PC-3 (cell line): Measurements from ENCODE around the gene EZR. TPM values are rescaled to one million over a fixed set of nuclear protein-coding genes. Genes with fewer than 3 reads are reported as not detected.
"Not testable (repeated sequence)": the region's sequence is repeated elsewhere in the genome, so short reads cannot be mapped to it uniquely, and the experiment has no call there.

Experiments
- ATAC-seq: fragments of 200-7000 bp; cut with Tn5 transposase; 2 replicates; pipeline ENCODE4 v1.9.1; 2020; ENCODE audit warnings: mild to moderate bottlenecking, moderate library complexity
- BruUV-seq: library from RNA; stranded (reverse); fragments of 400-500 nt; replicated peaks from 2 replicates; lab custom pipeline; 2021; lab: Mats Ljungman, UMichigan
- CTCF ChIA-PET: fragments of 300-600 bp; sonication (Branson Sonifier 250); formaldehyde crosslinking; loops from one replicate; lab custom pipeline; 2022; ENCODE audit warnings: antibody characterized with exemption; lab: Charles Lee
- POLR2A ChIA-PET: fragments of 300-600 bp; sonication (Branson Sonifier 250); formaldehyde crosslinking; loops from one replicate; lab custom pipeline; 2022; ENCODE audit warnings: antibody characterized with exemption; ENCODE audit not compliant: unreplicated experiment; lab: Charles Lee
- DNase-seq: peaks from one replicate; pipeline ENCODE4 v3.0.0-alpha.2; 2015
- H2AFZ ChIP-seq: fragments of 300-600 bp; sonication (generic); 2 replicates; pipeline ENCODE4 v1.6.0; 2016; ENCODE audit warnings: antibody characterized with exemption, low read length
- H3F3A ChIP-seq: fragments of 300-600 bp; sonication (generic); one replicate; pipeline ENCODE4 v1.6.0; 2017; ENCODE audit warnings: antibody characterized with exemption, low read length, control low read depth, mild to moderate bottlenecking; ENCODE audit not compliant: unreplicated experiment
- H3K27ac ChIP-seq: fragments of 300-600 bp; sonication (generic); 2 replicates; pipeline ENCODE4 v1.5.1; 2016; ENCODE audit warnings: mild to moderate bottlenecking, low read length
- H3K27me3 ChIP-seq: fragments of 300-600 bp; sonication (generic); 2 replicates; pipeline ENCODE4 v1.6.1; 2016; ENCODE audit warnings: low read length, mixed read lengths
- H3K36me3 ChIP-seq: fragments of 300-600 bp; sonication (generic); 2 replicates; pipeline ENCODE4 v1.6.1; 2016; ENCODE audit warnings: low read depth, mixed run types, low read length, mixed read lengths
- H3K4me1 ChIP-seq: fragments of 300-600 bp; sonication (generic); 2 replicates; pipeline ENCODE4 v1.5.1; 2016; ENCODE audit warnings: low read length; ENCODE audit not compliant: insufficient read depth
- H3K4me2 ChIP-seq: fragments of 300-600 bp; sonication (generic); 2 replicates; pipeline ENCODE4 v1.6.0; 2016; ENCODE audit warnings: low read length
- H3K4me3 ChIP-seq: fragments of 300-600 bp; sonication (generic); 2 replicates; pipeline ENCODE4 v1.5.1; 2016; ENCODE audit warnings: mild to moderate bottlenecking, low read length, mixed read lengths
- H3K79me2 ChIP-seq: fragments of 300-600 bp; sonication (generic); 2 replicates; pipeline ENCODE4 v1.6.1; 2017; ENCODE audit warnings: low read length, mixed read lengths
- H3K9ac ChIP-seq: fragments of 300-600 bp; sonication (generic); 2 replicates; pipeline ENCODE4 v1.6.0; 2016; ENCODE audit warnings: mild to moderate bottlenecking, low read length
- H3K9me2 ChIP-seq: fragments of 300-600 bp; sonication (generic); replicated peaks from 2 replicates; pipeline ENCODE4 v1.6.1; 2016; ENCODE audit warnings: mixed run types, low read length, mixed read lengths
- H3K9me3 ChIP-seq: fragments of 300-600 bp; sonication (generic); 2 replicates; pipeline ENCODE4 v1.6.1; 2016; ENCODE audit warnings: low read length, mixed read lengths
- H4K20me1 ChIP-seq: fragments of 300-600 bp; sonication (generic); 2 replicates; pipeline ENCODE4 v1.6.1; 2016; ENCODE audit warnings: low read length, mixed read lengths
- EZH2 ChIP-seq: fragments of 300-600 bp; sonication (generic); IDR thresholded peaks from one replicate; pipeline ENCODE4 v1.6.1; 2017; ENCODE audit warnings: antibody characterized with exemption, mild to moderate bottlenecking, low read length; ENCODE audit not compliant: unreplicated experiment
- EZH2phosphoT487 ChIP-seq: fragments of 300-600 bp; sonication (generic); IDR thresholded peaks from 2 replicates; pipeline ENCODE4 v1.6.1; 2018; ENCODE audit warnings: mild to moderate bottlenecking, antibody characterized with exemption, low read length, borderline replicate concordance
- intact Hi-C: fragments of 100-400 bp; cut with micrococcal nuclease; formaldehyde crosslinking; loops from 2 replicates; pipeline ENCODE4 v1.9.0; 2023
- total RNA-seq: library from RNA; depleted of rRNA; stranded (reverse); fragments of >200 nt; gene quantifications from 2 replicates; pipeline ENCODE4 v1.2.3, GENCODE V29; 2014
- TF ChIP-seq, protein P1 (sequence below): fragments of 300-600 bp; sonication (generic); conservative IDR thresholded peaks from 2 replicates; pipeline ENCODE4 v1.5.1; 2017; ENCODE audit warnings: antibody characterized with exemption, low read depth, mild to moderate bottlenecking, low read length

EZR gene
- total RNA-seq, 1 experiment from 2014 or later = 182 TPM

DNA sequence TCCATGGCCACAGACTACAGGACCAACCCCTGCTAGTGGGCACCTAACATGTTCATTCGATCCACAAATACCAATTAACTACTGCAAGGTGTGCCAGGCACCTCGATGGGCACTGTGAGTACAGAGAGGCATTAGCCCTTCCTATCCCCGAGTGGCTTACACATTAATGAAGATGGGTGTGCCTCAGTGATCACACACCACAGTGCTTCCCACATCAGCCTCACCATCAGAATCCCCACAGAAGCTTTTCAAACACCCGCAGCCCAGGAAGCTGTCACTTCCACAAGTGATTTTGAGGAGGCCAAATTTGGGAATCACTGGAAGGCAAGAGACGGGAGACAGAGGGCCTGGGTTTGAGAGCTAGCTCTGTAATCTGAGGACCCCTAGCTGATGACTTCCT lies 23.7 kb downstream of the EZR start:
- Histone ChIP-seq H3K4me1 (peaks cover 18% of the 10 kb centered on the region), H3K79me2 (peaks cover 100% of the 10 kb centered on the region), H3K9me3 (no peaks in the 10 kb centered on the region), H2AFZ (no peak overlapping the region), H3K4me2 (no peak overlapping the region), H3K27me3 (no peaks in the 10 kb centered on the region), H3K9me2 (no peaks in the 10 kb centered on the region), H3K4me3 (no peak overlapping the region), H3K27ac (no peak overlapping the region), H3F3A (no peaks in the 10 kb centered on the region), H3K36me3 (peaks cover 27% of the 10 kb centered on the region), H4K20me1 (peaks cover 93% of the 10 kb centered on the region), H3K9ac (no peak overlapping the region)
- DNase-seq (no peak), ATAC-seq (no peak)
- TF ChIP-seq, protein P1, sequence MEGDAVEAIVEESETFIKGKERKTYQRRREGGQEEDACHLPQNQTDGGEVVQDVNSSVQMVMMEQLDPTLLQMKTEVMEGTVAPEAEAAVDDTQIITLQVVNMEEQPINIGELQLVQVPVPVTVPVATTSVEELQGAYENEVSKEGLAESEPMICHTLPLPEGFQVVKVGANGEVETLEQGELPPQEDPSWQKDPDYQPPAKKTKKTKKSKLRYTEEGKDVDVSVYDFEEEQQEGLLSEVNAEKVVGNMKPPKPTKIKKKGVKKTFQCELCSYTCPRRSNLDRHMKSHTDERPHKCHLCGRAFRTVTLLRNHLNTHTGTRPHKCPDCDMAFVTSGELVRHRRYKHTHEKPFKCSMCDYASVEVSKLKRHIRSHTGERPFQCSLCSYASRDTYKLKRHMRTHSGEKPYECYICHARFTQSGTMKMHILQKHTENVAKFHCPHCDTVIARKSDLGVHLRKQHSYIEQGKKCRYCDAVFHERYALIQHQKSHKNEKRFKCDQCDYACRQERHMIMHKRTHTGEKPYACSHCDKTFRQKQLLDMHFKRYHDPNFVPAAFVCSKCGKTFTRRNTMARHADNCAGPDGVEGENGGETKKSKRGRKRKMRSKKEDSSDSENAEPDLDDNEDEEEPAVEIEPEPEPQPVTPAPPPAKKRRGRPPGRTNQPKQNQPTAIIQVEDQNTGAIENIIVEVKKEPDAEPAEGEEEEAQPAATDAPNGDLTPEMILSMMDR = no peak
- TF ChIP-seq EZH2phosphoT487 (no peak), EZH2 (no peak)
- BruUV-seq = no TSS peak
- intact Hi-C loops = loop anchor here (10.0 kb wide), 1 partner anchor 91 kb away; no protein-coding TSS in a partner anchor
- ChIA-PET POLR2A (no interaction called here), CTCF (interaction anchor here (0.6 to 0.7 kb wide), 2 partner anchors 8 to 176 kb away, joined by 3 read pairs; no protein-coding TSS in a partner anchor)

DNA sequence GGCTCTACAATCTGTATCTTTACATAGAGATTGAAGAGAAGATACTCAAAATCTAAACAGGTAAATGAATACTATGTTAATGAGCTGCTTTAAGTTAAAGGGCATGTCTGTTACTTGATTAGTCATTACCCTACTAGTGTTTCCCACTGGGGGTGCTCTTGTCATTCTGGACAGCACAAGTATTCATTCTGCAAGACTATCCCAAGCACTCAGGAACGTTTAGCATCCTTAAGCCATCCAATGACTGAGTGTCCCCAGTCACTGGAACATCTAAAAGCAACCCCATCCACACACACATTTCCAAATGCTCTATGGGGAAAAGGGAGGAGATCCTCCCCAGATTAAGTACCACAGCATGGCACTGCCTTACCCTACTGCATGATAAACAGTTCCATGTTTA lies 25.7 kb downstream of the EZR start:
- no peak overlapping the region for H3K4me2 ChIP-seq
- H4K20me1 ChIP-seq = peaks cover 90% of the 10 kb centered on the region
- H3K4me3 ChIP-seq = no peak overlapping the region
- ChIA-PET CTCF (interaction anchor here (1.0 kb wide), 1 partner anchor 206 kb away, joined by 3 read pairs; the partner anchor contains the start of gene RSPH3), POLR2A (no interaction called here)
- ATAC-seq = peak; percentile 87
- H3K36me3 ChIP-seq = peaks cover 37% of the 10 kb centered on the region
- no TSS peak for BruUV-seq
- no peaks in the 10 kb centered on the region for H3K9me3 ChIP-seq
- intact Hi-C loops = loop anchor here (1.0 to 10.0 kb wide), 2 partner anchors 89 to 179 kb away; no protein-coding TSS in a partner anchor
- H3K27ac ChIP-seq = no peak overlapping the region
- no peaks in the 10 kb centered on the region for H3K27me3 ChIP-seq
- no peak overlapping the region for H3K9ac ChIP-seq
- peak; percentile 57 for DNase-seq
- peaks cover 99% of the 10 kb centered on the region for H3K79me2 ChIP-seq
- H2AFZ ChIP-seq = no peak overlapping the region
- H3F3A ChIP-seq = no peaks in the 10 kb centered on the region
- no peaks in the 10 kb centered on the region for H3K4me1 ChIP-seq
- TF ChIP-seq, protein P1 = peak; percentile 50
- TF ChIP-seq EZH2 = no peak
- no peaks in the 10 kb centered on the region for H3K9me2 ChIP-seq

DNA sequence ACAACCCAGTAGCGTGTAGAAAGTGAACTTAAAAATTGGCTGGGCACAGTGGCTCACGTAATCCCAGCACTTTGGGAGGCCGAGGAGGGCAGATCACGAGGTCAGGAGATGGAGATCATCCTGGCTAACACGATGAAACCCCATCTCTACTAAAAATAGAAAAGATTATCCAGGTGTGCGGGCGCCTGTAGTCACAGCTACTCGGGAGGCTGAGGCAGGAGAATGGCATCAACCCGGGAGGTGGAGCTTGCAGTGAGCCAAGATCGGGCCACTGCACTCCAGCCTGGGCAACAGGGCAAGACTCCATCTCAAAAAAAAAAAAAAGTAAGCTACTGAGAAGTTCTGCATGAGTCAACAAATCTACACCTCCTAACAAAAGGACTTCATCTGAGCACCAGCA lies 26.7 kb downstream of the EZR start:
- H4K20me1 ChIP-seq = peaks cover 81% of the 10 kb centered on the region
- POLR2A ChIA-PET, BruUV-seq, H3K4me1 ChIP-seq, H3K9ac ChIP-seq, H2AFZ ChIP-seq, H3K9me3 ChIP-seq, H3K9me2 ChIP-seq, H3F3A ChIP-seq, CTCF ChIA-PET, H3K27ac ChIP-seq, DNase-seq, H3K27me3 ChIP-seq, H3K4me3 ChIP-seq, H3K4me2 ChIP-seq, ATAC-seq: not testable (repeated sequence)
- H3K79me2 ChIP-seq = peaks cover 99% of the 10 kb centered on the region
- H3K36me3 ChIP-seq = peaks cover 41% of the 10 kb centered on the region
- intact Hi-C loops = loop anchor here (10.0 kb wide), 1 partner anchor 88 kb away; no protein-coding TSS in a partner anchor
